ENCODE data around the gene SVOP.

GRCh38 chr12:108940138-108940537, 80.7 kb downstream of the SVOP start:
- TF ChIP-seq CTCF (IDR thresholded peaks at IDR 0.05): no peak
- TF ChIP-seq ZFX (IDR thresholded peaks at IDR 0.05; ENCODE audit: borderline replicate concordance): no peak
